Neural cell (in vitro differentiated cells): ENCODE data around the gene TMEM94. TPM values are rescaled to one million over a fixed set of nuclear protein-coding genes. Genes with fewer than 3 reads are reported as not detected.

Experiments used
- H2AFZ ChIP-seq: fragments of 200-600, 300-800 bp; sonication (generic), shearing (Covaris generic); 2 replicates; pipeline ENCODE4 v1.6.0; 2014; ENCODE audit warnings: low read depth, mild to moderate bottlenecking, antibody characterized with exemption, low read length, moderate library complexity
- H3F3A ChIP-seq: fragments of 200-600 bp; shearing (Covaris generic); 2 replicates; pipeline ENCODE4 v1.6.1; 2016; ENCODE audit warnings: mild to moderate bottlenecking, moderate library complexity, mixed read lengths, antibody characterized with exemption, low read length; ENCODE audit not compliant: insufficient read depth, poor library complexity, severe bottlenecking
- H3K27ac ChIP-seq: fragments of 200-600, 300-800 bp; sonication (generic), shearing (Covaris generic); 2 replicates; pipeline ENCODE4 v1.5.1; 2014; ENCODE audit warnings: mild to moderate bottlenecking, low read length, moderate library complexity
- H3K27me3 ChIP-seq: fragments of 300-800, 200-600 bp; sonication (generic), shearing (Covaris generic); 2 replicates; pipeline ENCODE4 v1.6.0; 2014; ENCODE audit warnings: mild to moderate bottlenecking, low read depth, low read length, moderate library complexity; ENCODE audit not compliant: insufficient read depth
- H3K36me3 ChIP-seq: fragments of 300-800, 200-600 bp; sonication (generic), shearing (Covaris generic); 2 replicates; pipeline ENCODE4 v1.5.1; 2014; ENCODE audit warnings: mild to moderate bottlenecking, antibody characterized with exemption, low read length, moderate library complexity; ENCODE audit not compliant: insufficient read depth
- H3K4me2 ChIP-seq: fragments of 300-800, 200-600 bp; sonication (generic), shearing (Covaris generic); 2 replicates; pipeline ENCODE4 v1.6.0; 2014; ENCODE audit warnings: mild to moderate bottlenecking, low read length
- H3K4me3 ChIP-seq: fragments of 300-800, 200-600 bp; sonication (generic), shearing (Covaris generic); 2 replicates; pipeline ENCODE4 v1.5.1; 2014; ENCODE audit warnings: mild to moderate bottlenecking, low read length, moderate library complexity
- H3K79me2 ChIP-seq: fragments of 200-600 bp; shearing (Covaris generic); replicated peaks from 2 replicates; pipeline ENCODE4 v1.6.0; 2014; ENCODE audit warnings: mild to moderate bottlenecking, low read length, moderate library complexity; ENCODE audit not compliant: insufficient read depth
- H3K9ac ChIP-seq: fragments of 300-800, 200-600 bp; sonication (generic), shearing (Covaris generic); 2 replicates; pipeline ENCODE4 v1.6.1; 2016; ENCODE audit warnings: mild to moderate bottlenecking, low read length, mixed read lengths
- H3K9me2 ChIP-seq: fragments of 200-600 bp; shearing (Covaris generic); 2 replicates; pipeline ENCODE4 v1.6.1; 2016; ENCODE audit warnings: mild to moderate bottlenecking, low read length, mixed read lengths; ENCODE audit not compliant: insufficient read depth
- H3K9me3 ChIP-seq: fragments of 200-600, 300-800 bp; sonication (generic), shearing (Covaris generic); 2 replicates; pipeline ENCODE4 v1.6.1; 2016; ENCODE audit warnings: mild to moderate bottlenecking, mixed run types, low read length, moderate library complexity, mixed read lengths
- H4K20me1 ChIP-seq: fragments of 200-600 bp; shearing (Covaris generic); 2 replicates; pipeline ENCODE4 v1.6.1; 2016; ENCODE audit warnings: mild to moderate bottlenecking, mixed run types; ENCODE audit not compliant: insufficient read depth
- EP300 ChIP-seq: fragments of 450-650 bp; conservative IDR thresholded peaks from 2 replicates; pipeline ENCODE4 v1.6.1; 2014; ENCODE audit warnings: antibody characterized with exemption, mild to moderate bottlenecking, moderate library complexity; ENCODE audit not compliant: poor library complexity, severe bottlenecking
- EZH2 ChIP-seq: fragments of 200-600, 300-800 bp; shearing (Covaris generic), sonication (generic); IDR thresholded peaks from 2 replicates; pipeline ENCODE4 v1.6.1; 2014; ENCODE audit warnings: antibody characterized with exemption, low read length, borderline replicate concordance, mild to moderate bottlenecking; ENCODE audit not compliant: insufficient read depth, poor library complexity, severe bottlenecking
- MXI1 ChIP-seq: fragments of 450-650 bp; conservative IDR thresholded peaks from 2 replicates; pipeline ENCODE4 v1.6.1; 2014; ENCODE audit warnings: antibody characterized with exemption, mild to moderate bottlenecking; ENCODE audit not compliant: poor library complexity, severe bottlenecking
- POLR2AphosphoS5 ChIP-seq: IDR thresholded peaks from 2 replicates; pipeline ENCODE4 v1.6.1; 2012
- RAD21 ChIP-seq: fragments of 450-650 bp; conservative IDR thresholded peaks from 2 replicates; pipeline ENCODE4 v1.6.1; 2014; ENCODE audit warnings: antibody characterized with exemption, mild to moderate bottlenecking, moderate library complexity
- REST ChIP-seq: IDR thresholded peaks from 2 replicates; pipeline ENCODE4 v1.6.1; 2012; ENCODE audit warnings: borderline replicate concordance
- SMC3 ChIP-seq: fragments of 450-650 bp; conservative IDR thresholded peaks from 2 replicates; pipeline ENCODE4 v1.6.1; 2014; ENCODE audit warnings: antibody characterized with exemption, mild to moderate bottlenecking, moderate library complexity; ENCODE audit not compliant: poor library complexity
- TAF1 ChIP-seq: IDR thresholded peaks from 2 replicates; pipeline ENCODE4 v1.6.1; 2012; ENCODE audit warnings: low read depth
- polyA plus RNA-seq: library from polyadenylated mRNA; depleted of rRNA; stranded (reverse); fragments of >200 nt; gene quantifications from 2 replicates; pipeline ENCODE4 v1.2.3, GENCODE V29; 2014
- TF ChIP-seq, protein P1 (sequence below): fragments of 450-650 bp; IDR thresholded peaks from 2 replicates; pipeline ENCODE4 v1.5.1; 2014; ENCODE audit warnings: antibody characterized with exemption, mild to moderate bottlenecking, moderate library complexity; ENCODE audit not compliant: poor library complexity, severe bottlenecking

TMEM94 gene
- polyA plus RNA-seq, 1 donor from 2014 or later: 37.0 TPM

- Histone ChIP-seq H3K4me3 (no peak overlapping the region), H2AFZ (no peak overlapping the region), H3K4me2 (no peak overlapping the region), H3K27me3 (no peaks in the 10 kb centered on the region), H4K20me1 (no peaks in the 10 kb centered on the region), H3K9me3 (no peaks in the 10 kb centered on the region), H3K79me2 (no peaks in the 10 kb centered on the region), H3K9me2 (no peaks in the 10 kb centered on the region), H3F3A (no peaks in the 10 kb centered on the region), H3K36me3 (no peaks in the 10 kb centered on the region), H3K27ac (no peak overlapping the region), H3K9ac (no peak overlapping the region)
- no peak for TF ChIP-seq EP300
- TF ChIP-seq POLR2AphosphoS5: no peak
- TF ChIP-seq REST: no peak
- TF ChIP-seq, protein P1, sequence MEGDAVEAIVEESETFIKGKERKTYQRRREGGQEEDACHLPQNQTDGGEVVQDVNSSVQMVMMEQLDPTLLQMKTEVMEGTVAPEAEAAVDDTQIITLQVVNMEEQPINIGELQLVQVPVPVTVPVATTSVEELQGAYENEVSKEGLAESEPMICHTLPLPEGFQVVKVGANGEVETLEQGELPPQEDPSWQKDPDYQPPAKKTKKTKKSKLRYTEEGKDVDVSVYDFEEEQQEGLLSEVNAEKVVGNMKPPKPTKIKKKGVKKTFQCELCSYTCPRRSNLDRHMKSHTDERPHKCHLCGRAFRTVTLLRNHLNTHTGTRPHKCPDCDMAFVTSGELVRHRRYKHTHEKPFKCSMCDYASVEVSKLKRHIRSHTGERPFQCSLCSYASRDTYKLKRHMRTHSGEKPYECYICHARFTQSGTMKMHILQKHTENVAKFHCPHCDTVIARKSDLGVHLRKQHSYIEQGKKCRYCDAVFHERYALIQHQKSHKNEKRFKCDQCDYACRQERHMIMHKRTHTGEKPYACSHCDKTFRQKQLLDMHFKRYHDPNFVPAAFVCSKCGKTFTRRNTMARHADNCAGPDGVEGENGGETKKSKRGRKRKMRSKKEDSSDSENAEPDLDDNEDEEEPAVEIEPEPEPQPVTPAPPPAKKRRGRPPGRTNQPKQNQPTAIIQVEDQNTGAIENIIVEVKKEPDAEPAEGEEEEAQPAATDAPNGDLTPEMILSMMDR: no peak
- TF ChIP-seq SMC3: no peak
- TF ChIP-seq EZH2: no peak
- no peak for TF ChIP-seq MXI1
- no peak for TF ChIP-seq TAF1
- TF ChIP-seq RAD21: no peak
Observed at GRCh38 chr17:75478508-75478907, 22.1 kb downstream of the TMEM94 start.

DNA sequence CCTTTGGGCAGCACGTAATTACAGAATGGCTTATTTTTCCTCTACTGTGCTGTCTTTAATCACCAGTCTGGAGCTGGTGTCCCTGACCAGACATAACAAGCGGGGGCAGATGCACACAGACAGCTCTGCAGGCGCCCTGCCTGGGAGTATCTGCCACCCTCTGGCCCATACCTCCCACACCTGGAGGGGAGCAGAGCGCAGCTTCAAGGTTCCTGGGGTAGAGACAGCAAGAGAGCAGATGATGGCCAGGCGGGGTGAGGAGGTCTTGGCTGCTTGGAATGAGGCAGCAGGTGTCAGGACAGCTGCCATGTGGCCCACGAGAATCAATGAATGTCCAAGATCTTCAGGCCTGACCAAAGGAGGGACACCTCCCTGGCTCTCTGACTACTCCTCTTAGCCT is 23.8 kb downstream of the TMEM94 start:
- Histone ChIP-seq H3K4me3 (no peak overlapping the region), H3K79me2 (no peaks in the 10 kb centered on the region), H3F3A (no peaks in the 10 kb centered on the region), H4K20me1 (no peaks in the 10 kb centered on the region), H3K9ac (no peak overlapping the region), H3K36me3 (no peaks in the 10 kb centered on the region), H3K4me2 (no peak overlapping the region), H3K27ac (no peak overlapping the region), H3K9me3 (no peaks in the 10 kb centered on the region), H2AFZ (no peak overlapping the region), H3K9me2 (no peaks in the 10 kb centered on the region), H3K27me3 (no peaks in the 10 kb centered on the region)
- TF ChIP-seq EZH2 (no peak), POLR2AphosphoS5 (no peak), MXI1 (no peak), SMC3 (no peak), TAF1 (no peak), RAD21 (no peak), REST (no peak), EP300 (no peak)
- TF ChIP-seq, protein P1: no peak
